ENCODE measurements around the gene COLEC12.

Gene COLEC12

GRCh38 chr18:448116-448790 lies 52.2 kb downstream of the COLEC12 start:
- TF ChIP-seq, protein P1, sequence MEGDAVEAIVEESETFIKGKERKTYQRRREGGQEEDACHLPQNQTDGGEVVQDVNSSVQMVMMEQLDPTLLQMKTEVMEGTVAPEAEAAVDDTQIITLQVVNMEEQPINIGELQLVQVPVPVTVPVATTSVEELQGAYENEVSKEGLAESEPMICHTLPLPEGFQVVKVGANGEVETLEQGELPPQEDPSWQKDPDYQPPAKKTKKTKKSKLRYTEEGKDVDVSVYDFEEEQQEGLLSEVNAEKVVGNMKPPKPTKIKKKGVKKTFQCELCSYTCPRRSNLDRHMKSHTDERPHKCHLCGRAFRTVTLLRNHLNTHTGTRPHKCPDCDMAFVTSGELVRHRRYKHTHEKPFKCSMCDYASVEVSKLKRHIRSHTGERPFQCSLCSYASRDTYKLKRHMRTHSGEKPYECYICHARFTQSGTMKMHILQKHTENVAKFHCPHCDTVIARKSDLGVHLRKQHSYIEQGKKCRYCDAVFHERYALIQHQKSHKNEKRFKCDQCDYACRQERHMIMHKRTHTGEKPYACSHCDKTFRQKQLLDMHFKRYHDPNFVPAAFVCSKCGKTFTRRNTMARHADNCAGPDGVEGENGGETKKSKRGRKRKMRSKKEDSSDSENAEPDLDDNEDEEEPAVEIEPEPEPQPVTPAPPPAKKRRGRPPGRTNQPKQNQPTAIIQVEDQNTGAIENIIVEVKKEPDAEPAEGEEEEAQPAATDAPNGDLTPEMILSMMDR (IDR thresholded peaks at IDR 0.05): no peak

- TF ChIP-seq, protein P1 (IDR thresholded peaks at IDR 0.05): no peak
Measured at GRCh38 chr18:446941-447560, 53.5 kb downstream of the COLEC12 start.

GRCh38 chr18:445055-445454 lies 55.4 kb downstream of the COLEC12 start:
- TF ChIP-seq, protein P1 (IDR thresholded peaks at IDR 0.05): no peak

DNA sequence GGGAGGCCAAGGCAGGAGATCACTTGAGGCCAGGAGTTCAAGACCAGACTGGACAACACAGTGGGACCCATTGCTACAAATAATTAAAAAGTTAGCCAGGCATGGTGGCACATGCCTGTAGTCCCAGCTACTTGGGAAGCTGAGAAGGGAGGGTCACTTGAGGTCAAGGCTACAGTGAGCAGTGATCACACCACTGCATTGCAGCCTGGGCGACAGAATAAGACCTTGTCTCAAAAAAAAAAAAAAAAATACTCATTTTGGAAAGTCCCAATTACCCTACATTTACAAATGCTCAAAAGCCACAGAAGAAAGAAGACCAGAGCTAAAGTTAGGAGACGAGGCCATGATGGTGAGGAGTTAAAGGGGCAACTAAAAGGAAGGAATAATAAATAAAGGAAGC lies 61.9 kb downstream of the COLEC12 start:
- TF ChIP-seq, protein P1 (IDR thresholded peaks at IDR 0.05): no peak

DNA sequence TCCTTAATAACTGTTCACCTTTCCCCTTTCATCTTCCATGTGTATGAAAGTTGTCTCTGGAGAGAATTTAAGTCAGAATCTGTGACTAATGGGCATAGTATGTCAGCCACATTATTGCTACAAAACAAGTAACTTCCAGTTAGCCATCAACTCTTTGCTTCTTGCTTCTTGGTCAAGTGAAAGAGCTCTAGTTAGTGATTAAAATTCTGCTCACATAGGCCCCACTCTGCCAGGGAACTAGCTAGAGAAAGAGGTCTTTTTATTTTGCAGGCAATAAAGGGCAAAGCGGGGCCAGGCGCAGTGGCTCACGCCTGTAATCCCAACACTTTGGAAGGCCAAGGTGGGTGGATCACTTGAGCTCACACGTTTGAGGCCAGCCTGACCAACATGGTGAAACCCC lies 64.6 kb downstream of the COLEC12 start:
- TF ChIP-seq, protein P1 (IDR thresholded peaks at IDR 0.05): no peak

DNA sequence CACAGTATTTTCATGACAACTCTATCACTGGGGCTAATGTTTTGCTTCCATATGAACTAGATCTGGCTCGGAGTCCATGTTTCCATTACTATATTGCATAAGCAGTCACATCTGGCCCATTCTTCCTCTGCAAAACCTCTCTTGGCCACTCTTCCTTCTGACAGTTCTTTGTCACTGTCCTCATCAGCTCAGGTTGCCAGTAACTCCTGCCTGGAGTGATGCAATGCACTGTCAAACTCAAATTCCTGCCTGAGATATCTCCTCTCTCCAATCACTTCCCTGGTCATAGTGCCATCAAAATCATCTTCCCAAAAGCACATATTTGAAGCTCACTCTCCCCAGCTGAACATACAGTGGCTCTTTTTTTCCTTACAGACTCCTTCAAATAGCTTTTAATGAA lies 66.1 kb downstream of the COLEC12 start:
- TF ChIP-seq, protein P1 (IDR thresholded peaks at IDR 0.05): no peak

- TF ChIP-seq, protein P1 (IDR thresholded peaks at IDR 0.05): no peak
Measured at GRCh38 chr18:433960-434359, 66.5 kb downstream of the COLEC12 start.

Data from LNCAP (cell line).